A549 (cell line): ENCODE data around the gene TSHZ2. TPM values are rescaled to one million over a fixed set of nuclear protein-coding genes. Genes with fewer than 3 reads are reported as not detected.

Experiments used
- ATAC-seq, 2 experiments: fragments of 200-7000 bp in 1 of 2; fragments of >200 bp in 1 of 2; cut with Nextera tagmentation in 1 of 2; cut with Tn5 transposase in 1 of 2; 3 replicates each; pipeline versions ENCODE4 v1.8.0 to v1.9.1; 2018 to 2020; ENCODE audit warnings: mild to moderate bottlenecking in 1 of 2, moderate library complexity in 1 of 2
- CTCF ChIA-PET: fragments of 300-600 bp; sonication (Branson Sonifier 250); formaldehyde crosslinking; extraction: SDS; loops from one replicate; lab custom pipeline; 2021; ENCODE audit warnings: antibody characterized with exemption, inconsistent platforms; lab: Yijun Ruan, JAX
- POLR2A ChIA-PET: fragments of 350-600 bp; formaldehyde crosslinking; extraction: SDS; loops from one replicate; lab custom pipeline; 2021; ENCODE audit warnings: antibody characterized with exemption, inconsistent platforms; lab: Yijun Ruan, JAX
- DNase-seq, 2 experiments: peaks; one replicate each; pipeline versions ENCODE4 v3.0.0 to v3.0.0-alpha.2; 2011 to 2016; ENCODE audit warnings: low read depth in 1 of 2, low spot score in 1 of 2
- FAIRE-seq: peaks from 2 replicates; lab custom pipeline; 2011; peaks lifted over from hg19 to GRCh38; lab: Jason Lieb, UNC
- H3K27ac ChIP-seq, 2 experiments: fragments of >200 bp; sonication (Bioruptor Twin); formaldehyde crosslinking; 3 replicates each; pipeline ENCODE4 v1.5.1; 2016 to 2017
- H3K4me1 ChIP-seq: fragments of >200 bp; sonication (Bioruptor Twin); formaldehyde crosslinking; 3 replicates; pipeline ENCODE4 v1.6.1; 2016
- H3K4me2 ChIP-seq: fragments of >200 bp; sonication (Bioruptor Twin); formaldehyde crosslinking; 3 replicates; pipeline ENCODE4 v1.6.1; 2016
- H3K4me3 ChIP-seq: fragments of >200 bp; sonication (Bioruptor Twin); formaldehyde crosslinking; 3 replicates; pipeline ENCODE4 v1.5.1; 2016
- H3K9me3 ChIP-seq: fragments of >200 bp; sonication (Bioruptor Twin); formaldehyde crosslinking; 3 replicates; pipeline ENCODE4 v1.6.1; 2016
- ATOH8 ChIP-seq: fragments of 250-450 bp; sonication (Bioruptor Pico); IDR thresholded peaks from 2 replicates; pipeline ENCODE4 v1.5.0; 2020; ENCODE audit warnings: low read depth, mild to moderate bottlenecking, moderate library complexity
- CBX2 ChIP-seq: fragments of 200-600 bp; sonication (generic); IDR thresholded peaks from 2 replicates; pipeline ENCODE4 v1.6.1; 2016; ENCODE audit warnings: low read depth, mild to moderate bottlenecking, borderline replicate concordance
- CHD4 ChIP-seq: fragments of 200-600 bp; sonication (generic); IDR thresholded peaks from 2 replicates; pipeline ENCODE4 v1.6.1; 2016; ENCODE audit warnings: antibody characterized with exemption, mild to moderate bottlenecking, borderline replicate concordance
- CTCF ChIP-seq: fragments of >200 bp; sonication (Bioruptor Twin); formaldehyde crosslinking; IDR thresholded peaks from 3 replicates; pipeline ENCODE4 v1.5.1; 2016
- EHF ChIP-seq: fragments of 250-450 bp; sonication (Bioruptor Pico); IDR thresholded peaks from 2 replicates; pipeline ENCODE4 v1.5.0; 2020; ENCODE audit warnings: mild to moderate bottlenecking
- EHMT2 ChIP-seq: fragments of 200-600 bp; sonication (generic); IDR thresholded peaks from 2 replicates; pipeline ENCODE4 v1.6.1; 2016; ENCODE audit warnings: antibody characterized with exemption, low read depth, mild to moderate bottlenecking, moderate library complexity
- ELK1 ChIP-seq: fragments of 150-350 bp; IDR thresholded peaks from 2 replicates; pipeline ENCODE4 v1.6.1; 2014; ENCODE audit warnings: low read depth, mild to moderate bottlenecking, low read length
- ESRRA ChIP-seq: fragments of 150-350 bp; IDR thresholded peaks from 2 replicates; pipeline ENCODE4 v1.6.1; 2014; ENCODE audit warnings: mild to moderate bottlenecking, low read length, borderline replicate concordance
- FOSB ChIP-seq: fragments of 250-450 bp; sonication (Bioruptor Pico); IDR thresholded peaks from 2 replicates; pipeline ENCODE4 v1.5.0; 2020; ENCODE audit warnings: mild to moderate bottlenecking, moderate library complexity
- FOXS1 ChIP-seq: fragments of 250-450 bp; sonication (Bioruptor Pico); IDR thresholded peaks from 2 replicates; pipeline ENCODE4 v1.5.0; 2020; ENCODE audit warnings: mild to moderate bottlenecking, moderate library complexity
- HES2 ChIP-seq: fragments of >200 bp; sonication (Bioruptor Twin); formaldehyde crosslinking; IDR thresholded peaks from 2 replicates; pipeline ENCODE4 v1.6.1; 2016
- HOXA7 ChIP-seq: fragments of 250-450 bp; sonication (Bioruptor Pico); IDR thresholded peaks from 2 replicates; pipeline ENCODE4 v1.5.0; 2020; ENCODE audit warnings: mild to moderate bottlenecking, moderate library complexity
- HOXB13 ChIP-seq: fragments of 250-450 bp; sonication (Bioruptor Pico); IDR thresholded peaks from 2 replicates; pipeline ENCODE4 v1.5.0; 2020; ENCODE audit warnings: low read depth, mild to moderate bottlenecking, moderate library complexity
- JUNB ChIP-seq: fragments of >200 bp; sonication (Bioruptor Twin); formaldehyde crosslinking; IDR thresholded peaks from 2 replicates; pipeline ENCODE4 v1.6.1; 2016
- KDM1A ChIP-seq: fragments of 200-600 bp; sonication (generic); IDR thresholded peaks from 2 replicates; pipeline ENCODE4 v1.6.1; 2016; ENCODE audit warnings: low read depth, mild to moderate bottlenecking
- MAX ChIP-seq: IDR thresholded peaks from 2 replicates; pipeline ENCODE4 v1.6.1; 2012
- NR3C1 ChIP-seq: fragments of >200 bp; sonication (Bioruptor Twin); formaldehyde crosslinking; IDR thresholded peaks from 3 replicates; pipeline ENCODE4 v1.6.1; 2017
- RAD21 ChIP-seq, 2 experiments: fragments of >200 bp in 1 of 2; sonication (Bioruptor Twin) in 1 of 2; formaldehyde crosslinking in 1 of 2; IDR thresholded peaks in 1 of 2; conservative IDR thresholded peaks in 1 of 2; 2 replicates in 1 of 2; 3 replicates in 1 of 2; pipeline ENCODE4 v1.6.1; 2012 to 2018; ENCODE audit warnings: inconsistent platforms in 1 of 2
- RARB ChIP-seq: fragments of 250-450 bp; sonication (Bioruptor Pico); IDR thresholded peaks from 2 replicates; pipeline ENCODE4 v1.8.0; 2021; ENCODE audit warnings: mild to moderate bottlenecking, moderate library complexity
- RCOR1 ChIP-seq: fragments of 150-350 bp; IDR thresholded peaks from 2 replicates; pipeline ENCODE4 v1.6.1; 2014; ENCODE audit warnings: antibody characterized with exemption, low read length, low read depth
- RFX5 ChIP-seq: fragments of 450-650 bp; IDR thresholded peaks from 2 replicates; pipeline ENCODE4 v1.7.1; 2014; ENCODE audit warnings: antibody characterized with exemption, mild to moderate bottlenecking, moderate library complexity
- SMC3 ChIP-seq: fragments of >200 bp; sonication (Bioruptor Twin); formaldehyde crosslinking; IDR thresholded peaks from 3 replicates; pipeline ENCODE4 v1.6.1; 2018; ENCODE audit warnings: inconsistent platforms
- ZSCAN20 ChIP-seq: fragments of 250-450 bp; sonication (Bioruptor Pico); IDR thresholded peaks from 2 replicates; pipeline ENCODE4 v1.8.0; 2022; ENCODE audit warnings: mild to moderate bottlenecking, moderate library complexity
- WGBS: methylation state at CpG from one replicate; pipeline ENCODE4 v1.1.6; 2017; ENCODE audit errors: missing lambda C conversion rate; 5-methylcytosine and 5-hydroxymethylcytosine counted together
- polyA plus RNA-seq, 4 experiments: library from polyadenylated mRNA; depleted of rRNA in 3 of 4; stranded (reverse); fragments of >200 nt; fragmentation: RNase III in 1 of 4; extraction: RNeasy Plus Mini Kit Qiagen cat#74134 plus additional on column Dnase treatment in 1 of 4; gene quantifications; 2 replicates in 3 of 4; 3 replicates in 1 of 4; pipeline ENCODE4 v1.2.3, GENCODE V29; 2011 to 2017

Gene TSHZ2
- polyA plus RNA-seq, 2 of the 4 experiments (the other 2 are of a cell fraction), result not detected

GRCh38 chr20:53216856-53217576, 244.9 kb downstream of the TSHZ2 start:
- ChIA-PET CTCF (interaction anchor here (0.7 to 1.7 kb wide), 12 partner anchors 8 to 905 kb away, joined by 3 to 10 read pairs (median 4); no protein-coding TSS in a partner anchor), POLR2A (no interaction called here)
- DNase-seq, result peak; percentile 29 to 47
- H3K9me3 ChIP-seq, result no peaks in the 10 kb centered on the region; the same call in 2 of the 3 replicates
- peak; percentile 65 for TF ChIP-seq SMC3
- TF ChIP-seq CTCF, result peak; percentile 70
- TF ChIP-seq ATOH8 (CRISPR knock-in tag), result no peak
- TF ChIP-seq RAD21 (conservative IDR thresholded peaks at IDR 0.05 in 1 of 2, IDR thresholded peaks at IDR 0.05 in 1 of 2), result peak; percentile 60 to 66
- WGBS, result 16% methylated on average over 31 of the region's 32 CpGs
- H3K4me2 ChIP-seq, result peak overlapping the region; percentile 23; the same call in 1 of the 3 replicates
- H3K27ac ChIP-seq, result no peak overlapping the region
- peak; percentile 76 to 94 for ATAC-seq
- FAIRE-seq, result no peak
- H3K4me1 ChIP-seq, result no peaks in the 10 kb centered on the region
- H3K4me3 ChIP-seq, result no peak overlapping the region

GRCh38 chr20:53220482-53221307, 248.5 kb downstream of the TSHZ2 start:
- no peaks in the 10 kb centered on the region; the same call in 2 of the 3 replicates for H3K9me3 ChIP-seq
- H3K27ac ChIP-seq, result no peak overlapping the region
- no peak overlapping the region for H3K4me3 ChIP-seq
- no peaks in the 10 kb centered on the region for H3K4me1 ChIP-seq
- no peak for TF ChIP-seq HOXA7 (CRISPR knock-in tag)
- TF ChIP-seq FOSB, result no peak
- TF ChIP-seq JUNB, result no peak
- TF ChIP-seq CHD4, result no peak
- no peak for TF ChIP-seq ELK1
- no peak for TF ChIP-seq CBX2
- no peak for TF ChIP-seq KDM1A
- TF ChIP-seq ZSCAN20 (CRISPR knock-in tag), result no peak
- no peak for TF ChIP-seq RFX5
- no peak for TF ChIP-seq EHF
- TF ChIP-seq HES2, result no peak
- TF ChIP-seq ESRRA, result no peak
- TF ChIP-seq EHMT2, result no peak
- TF ChIP-seq MAX, result no peak
- TF ChIP-seq FOXS1 (CRISPR knock-in tag), result no peak
- TF ChIP-seq NR3C1, result no peak
- TF ChIP-seq RCOR1, result no peak
- TF ChIP-seq RARB, result no peak
- TF ChIP-seq HOXB13 (CRISPR knock-in tag), result no peak
- no peak overlapping the region for H3K4me2 ChIP-seq
- DNase-seq (no peak), ATAC-seq (no peak), FAIRE-seq (no peak)
- ChIA-PET CTCF (no interaction called here), POLR2A (no interaction called here)
- WGBS, result 11% methylated on average over 9 of the region's 9 CpGs
